ENCODE results near the gene CHPF.

Gene CHPF

GRCh38 chr2:219521066-219521880 lies 22.3 kb downstream of the CHPF start:
- Mint-ChIP-seq H3K4me3 (no peak overlapping the region), H3K27ac (no peak overlapping the region), H3K4me1 (ENCODE audit: low read depth) (no peaks in the 10 kb centered on the region), H3K27me3 (ENCODE audit: low read depth) (peaks cover 77% of the 10 kb centered on the region), H3K9me3 (no peaks in the 10 kb centered on the region), H3K36me3 (ENCODE audit: low read depth) (no peaks in the 10 kb centered on the region)

- no peaks in the 10 kb centered on the region for H3K36me3 Mint-ChIP-seq (ENCODE audit: low read depth)
- H3K9me3 Mint-ChIP-seq, result no peaks in the 10 kb centered on the region
- H3K27ac Mint-ChIP-seq, result no peak overlapping the region
- no peak overlapping the region for H3K4me3 Mint-ChIP-seq
- no peaks in the 10 kb centered on the region for H3K4me1 Mint-ChIP-seq (ENCODE audit: low read depth)
- peaks cover 77% of the 10 kb centered on the region for H3K27me3 Mint-ChIP-seq (ENCODE audit: low read depth)
Observed at GRCh38 chr2:219520079-219520478, 23.5 kb downstream of the CHPF start.

DNA sequence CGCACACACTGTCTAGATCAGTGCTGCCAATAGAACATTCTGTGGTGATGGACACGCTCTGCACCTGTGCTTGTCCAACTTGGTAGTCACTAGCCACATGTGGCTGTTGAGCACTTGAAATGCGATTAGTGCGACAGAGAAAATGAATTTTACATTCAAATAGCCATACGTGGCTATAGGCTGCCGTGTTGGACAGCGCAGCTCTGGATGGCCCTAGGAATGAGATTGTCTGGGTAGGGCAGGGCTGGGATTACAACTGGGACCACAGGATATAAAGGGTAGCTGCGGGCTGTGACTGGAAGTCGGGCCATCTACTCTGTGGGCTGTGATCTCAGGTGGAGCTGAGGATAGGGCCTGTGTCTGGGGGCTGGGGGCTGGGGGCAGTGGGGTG lies 24.1 kb downstream of the CHPF start:
- H3K27ac Mint-ChIP-seq, result no peak overlapping the region
- H3K36me3 Mint-ChIP-seq (ENCODE audit: low read depth), result no peaks in the 10 kb centered on the region
- no peak overlapping the region for H3K4me3 Mint-ChIP-seq
- H3K4me1 Mint-ChIP-seq (ENCODE audit: low read depth), result no peaks in the 10 kb centered on the region
- H3K27me3 Mint-ChIP-seq (ENCODE audit: low read depth), result peaks cover 76% of the 10 kb centered on the region
- H3K9me3 Mint-ChIP-seq, result no peaks in the 10 kb centered on the region

DNA sequence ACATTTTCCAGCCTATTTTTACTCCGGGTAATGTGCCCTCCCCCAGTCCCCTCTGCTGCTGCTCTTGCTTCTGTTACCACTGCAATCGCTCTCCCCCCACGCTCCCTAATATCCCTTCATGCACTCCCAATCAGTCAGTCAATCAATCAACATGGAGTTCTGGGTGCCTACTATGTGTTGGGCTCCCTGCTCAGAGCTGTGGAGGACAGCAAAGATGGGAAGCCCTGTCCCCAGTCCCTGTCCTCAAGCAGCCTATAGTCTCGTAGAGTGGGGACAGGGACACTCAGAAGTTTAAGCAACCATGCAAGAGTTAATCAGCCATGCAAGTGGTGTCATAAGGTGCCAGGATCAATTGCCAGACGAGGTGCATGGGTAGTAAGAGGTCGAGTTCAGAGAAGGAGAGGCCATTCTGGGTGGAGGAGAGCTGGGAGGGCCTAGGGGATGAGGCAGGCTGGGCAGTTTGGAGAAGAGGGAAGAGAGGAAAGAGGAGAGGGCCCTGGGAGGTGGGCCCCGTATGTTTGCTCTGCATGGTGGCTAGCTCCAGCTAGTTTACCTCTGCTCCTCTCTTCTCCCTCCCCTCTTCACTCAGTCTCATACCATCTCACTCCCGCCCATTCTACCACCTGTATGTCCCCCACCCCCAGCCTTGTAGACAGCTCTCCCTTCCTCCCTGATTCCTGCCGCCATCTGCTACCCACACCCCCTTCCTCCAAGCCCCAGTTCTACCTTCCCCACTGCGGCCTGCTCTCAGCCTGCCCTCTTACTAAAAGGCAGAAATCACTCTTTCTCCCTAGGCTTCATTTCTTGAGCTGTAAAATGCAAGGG lies 25.4 kb downstream of the CHPF start:
- Mint-ChIP-seq H3K4me3 (no peak overlapping the region), H3K27me3 (ENCODE audit: low read depth) (peaks cover 76% of the 10 kb centered on the region)

DNA sequence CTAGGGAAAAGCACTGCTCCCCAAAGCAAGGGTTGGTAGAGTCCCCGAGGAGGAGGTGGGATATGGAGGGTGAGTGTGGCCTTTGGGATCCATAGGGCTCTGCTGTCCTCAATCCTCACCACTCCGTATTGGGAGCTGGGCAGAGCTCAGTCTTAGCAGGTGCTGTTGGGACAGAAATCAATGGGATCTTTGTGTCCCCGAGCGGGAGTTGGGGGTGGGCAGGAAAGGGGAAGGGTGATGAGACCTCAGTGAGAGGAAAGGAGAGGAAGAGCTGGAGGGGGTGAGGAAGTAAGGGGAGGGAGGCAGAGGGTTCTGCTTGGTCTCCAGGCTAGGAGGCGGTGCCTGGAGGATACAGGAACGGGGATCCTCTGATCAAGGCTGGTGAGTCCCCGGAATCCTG lies 26.7 kb downstream of the CHPF start:
- no peak overlapping the region for H3K4me3 Mint-ChIP-seq
- H3K36me3 Mint-ChIP-seq (ENCODE audit: low read depth), result no peaks in the 10 kb centered on the region
- no peak overlapping the region for H3K27ac Mint-ChIP-seq
- H3K4me1 Mint-ChIP-seq (ENCODE audit: low read depth), result peaks cover 1% of the 10 kb centered on the region
- peaks cover 80% of the 10 kb centered on the region for H3K27me3 Mint-ChIP-seq (ENCODE audit: low read depth)
- H3K9me3 Mint-ChIP-seq, result no peaks in the 10 kb centered on the region

More for the DNA sequence above, 25.4 kb downstream of the CHPF start:
- H3K36me3 Mint-ChIP-seq (ENCODE audit: low read depth), result no peaks in the 10 kb centered on the region
- H3K27ac Mint-ChIP-seq, result no peak overlapping the region
- H3K9me3 Mint-ChIP-seq, result no peaks in the 10 kb centered on the region
- H3K4me1 Mint-ChIP-seq (ENCODE audit: low read depth), result peaks cover 1% of the 10 kb centered on the region

GRCh38 chr2:219515874-219516629 lies 27.6 kb downstream of the CHPF start:
- peaks cover 79% of the 10 kb centered on the region for H3K27me3 Mint-ChIP-seq (ENCODE audit: low read depth)

GRCh38 chr2:219514836-219515235 lies 28.8 kb downstream of the CHPF start:
- Mint-ChIP-seq H3K27me3 (ENCODE audit: low read depth) (peaks cover 80% of the 10 kb centered on the region), H3K9me3 (no peaks in the 10 kb centered on the region), H3K4me1 (ENCODE audit: low read depth) (peaks cover 1% of the 10 kb centered on the region), H3K36me3 (ENCODE audit: low read depth) (no peaks in the 10 kb centered on the region), H3K4me3 (no peak overlapping the region), H3K27ac (no peak overlapping the region)

More at GRCh38 chr2:219515874-219516629, 27.6 kb downstream of the CHPF start:
- H3K36me3 Mint-ChIP-seq (ENCODE audit: low read depth), result no peaks in the 10 kb centered on the region
- H3K9me3 Mint-ChIP-seq, result no peaks in the 10 kb centered on the region
- peaks cover 1% of the 10 kb centered on the region for H3K4me1 Mint-ChIP-seq (ENCODE audit: low read depth)
- no peak overlapping the region for H3K4me3 Mint-ChIP-seq
- H3K27ac Mint-ChIP-seq, result no peak overlapping the region

- peaks cover 1% of the 10 kb centered on the region for H3K36me3 Mint-ChIP-seq (ENCODE audit: low read depth)
- peaks cover 4% of the 10 kb centered on the region for H3K4me1 Mint-ChIP-seq (ENCODE audit: low read depth)
- no peaks in the 10 kb centered on the region for H3K9me3 Mint-ChIP-seq
- H3K27ac Mint-ChIP-seq, result no peak within 1 kb of the TSS
- H3K27me3 Mint-ChIP-seq (ENCODE audit: low read depth), result peaks cover 79% of the 10 kb centered on the region
- no peak within 1 kb of the TSS for H3K4me3 Mint-ChIP-seq
Observed at GRCh38 chr2:219514196-219514761, 29.3 kb downstream of the CHPF start, which contains the start of gene ASIC4. Gene ASIC4 (plus strand): TSS chr2:219514482. CDS start chr2:219514725, 243 bp downstream.

GRCh38 chr2:219513787-219514186 lies 29.8 kb downstream of the CHPF start:
- Mint-ChIP-seq H3K9me3 (no peaks in the 10 kb centered on the region), H3K27me3 (ENCODE audit: low read depth) (peaks cover 77% of the 10 kb centered on the region), H3K27ac (no peak overlapping the region), H3K36me3 (ENCODE audit: low read depth) (peaks cover 1% of the 10 kb centered on the region), H3K4me3 (no peak overlapping the region), H3K4me1 (ENCODE audit: low read depth) (peaks cover 4% of the 10 kb centered on the region)

GRCh38 chr2:219512524-219513216 lies 30.9 kb downstream of the CHPF start:
- Mint-ChIP-seq H3K9me3 (no peaks in the 10 kb centered on the region), H3K27ac (no peak overlapping the region), H3K4me1 (ENCODE audit: low read depth) (peaks cover 4% of the 10 kb centered on the region), H3K36me3 (ENCODE audit: low read depth) (peaks cover 1% of the 10 kb centered on the region), H3K27me3 (ENCODE audit: low read depth) (peaks cover 71% of the 10 kb centered on the region), H3K4me3 (no peak overlapping the region)

- H3K27me3 Mint-ChIP-seq (ENCODE audit: low read depth), result peaks cover 62% of the 10 kb centered on the region
- H3K4me1 Mint-ChIP-seq (ENCODE audit: low read depth), result peaks cover 4% of the 10 kb centered on the region
- no peaks in the 10 kb centered on the region for H3K9me3 Mint-ChIP-seq
- H3K27ac Mint-ChIP-seq, result no peak overlapping the region
- no peak overlapping the region for H3K4me3 Mint-ChIP-seq
- peaks cover 1% of the 10 kb centered on the region for H3K36me3 Mint-ChIP-seq (ENCODE audit: low read depth)
Observed at GRCh38 chr2:219511547-219512325, 31.9 kb downstream of the CHPF start.

GRCh38 chr2:219510512-219511135 lies 33.0 kb downstream of the CHPF start:
- H3K4me3 Mint-ChIP-seq, result no peak overlapping the region
- H3K4me1 Mint-ChIP-seq (ENCODE audit: low read depth), result peaks cover 4% of the 10 kb centered on the region
- no peaks in the 10 kb centered on the region for H3K9me3 Mint-ChIP-seq
- peaks cover 3% of the 10 kb centered on the region for H3K36me3 Mint-ChIP-seq (ENCODE audit: low read depth)
- H3K27me3 Mint-ChIP-seq (ENCODE audit: low read depth), result peaks cover 56% of the 10 kb centered on the region
- H3K27ac Mint-ChIP-seq, result no peak overlapping the region
